Measurements from ENCODE around the gene ACVRL1.

GRCh38 chr12:51917041-51917590, 9.8 kb downstream of the ACVRL1 start:
- TF ChIP-seq CTCF (IDR thresholded peaks at IDR 0.05) (no peak), TCF7L2 (IDR thresholded peaks at IDR 0.05; ENCODE audit: low read depth, low read length) (no peak), POLR2AphosphoS5 (IDR thresholded peaks at IDR 0.05; ENCODE audit: low read depth, low read length) (no peak)

All from Panc1 (cell line).